ENCODE results near the gene RNF130. TPM values are rescaled to one million over a fixed set of nuclear protein-coding genes. Genes with fewer than 3 reads are reported as not detected.

RNF130 gene
- total RNA-seq, 3 donors from 2014 or later = 36.1 to 75.7 (median 56.1) TPM

GRCh38 chr5:180117000-180117725, 45.6 kb upstream of the RNF130 start:
- ATAC-seq = peak; percentile 62
- intact Hi-C loops (cut with DNase I, micrococcal nuclease) = no loop called here
- no peak for TF ChIP-seq CTCF (IDR thresholded peaks at IDR 0.05)
- H3K36me3 ChIP-seq (ENCODE audit: low read depth) = no peaks in the 10 kb centered on the region
- H3K4me3 ChIP-seq = no peak overlapping the region
- peak; percentile 15 to 37 (median 26) for DNase-seq
- H3K4me1 ChIP-seq (ENCODE audit: low read depth) = no peaks in the 10 kb centered on the region
- no peaks in the 10 kb centered on the region for H3K9me3 ChIP-seq

- no peak for TF ChIP-seq CTCF (IDR thresholded peaks at IDR 0.05)
- no peaks in the 10 kb centered on the region for H3K36me3 ChIP-seq (ENCODE audit: low read depth)
- DNase-seq (peak in 2 of 3 donors; percentile 6 to 34), ATAC-seq (no peak)
- H3K4me1 ChIP-seq (ENCODE audit: low read depth) = no peaks in the 10 kb centered on the region
- no peaks in the 10 kb centered on the region for H3K9me3 ChIP-seq
- intact Hi-C loops (cut with DNase I, micrococcal nuclease) = no loop called here
- no peak overlapping the region for H3K4me3 ChIP-seq
These were observed 44.8 kb upstream of the RNF130 start for GRCh38 chr5:180116077-180116999.

- no peaks in the 10 kb centered on the region for H3K36me3 ChIP-seq (ENCODE audit: low read depth)
- no peak overlapping the region for H3K4me3 ChIP-seq
- no peaks in the 10 kb centered on the region for H3K4me1 ChIP-seq (ENCODE audit: low read depth)
- DNase-seq (peak in 1 of 3 donors; percentile 4), ATAC-seq (no peak)
- intact Hi-C loops (cut with DNase I, micrococcal nuclease) = no loop called here
- no peak for TF ChIP-seq CTCF (IDR thresholded peaks at IDR 0.05)
- no peaks in the 10 kb centered on the region for H3K9me3 ChIP-seq
These were observed 43.9 kb upstream of the RNF130 start for GRCh38 chr5:180115326-180116076.

- H3K36me3 ChIP-seq (ENCODE audit: low read depth) = no peaks in the 10 kb centered on the region
- H3K4me3 ChIP-seq = no peak overlapping the region
- no peak for TF ChIP-seq CTCF (IDR thresholded peaks at IDR 0.05)
- H3K9me3 ChIP-seq = no peaks in the 10 kb centered on the region
- ATAC-seq = no peak
- intact Hi-C loops (cut with DNase I, micrococcal nuclease) = no loop called here
- DNase-seq = peak in 2 of 3 donors; percentile 4 to 25
- H3K4me1 ChIP-seq (ENCODE audit: low read depth) = no peaks in the 10 kb centered on the region
These were observed 42.9 kb upstream of the RNF130 start for GRCh38 chr5:180114304-180115003.
